SH-SY5Y (cell line): ENCODE data around the gene MPHOSPH8.

Experiments used
- GATA2 ChIP-seq: IDR thresholded peaks from 2 replicates; pipeline ENCODE4 v1.6.1; 2011; ENCODE audit warnings: mild to moderate bottlenecking, low read depth, low read length
- GATA3 ChIP-seq: IDR thresholded peaks from 2 replicates; pipeline ENCODE4 v1.6.1; 2011; ENCODE audit warnings: low read depth, mild to moderate bottlenecking, low read length, moderate library complexity

GRCh38 chr13:19685437-19685836 lies 52.0 kb downstream of the MPHOSPH8 start:
- no peak for TF ChIP-seq GATA2
- no peak for TF ChIP-seq GATA3
